ENCODE results near the gene IFNL4.

DNA sequence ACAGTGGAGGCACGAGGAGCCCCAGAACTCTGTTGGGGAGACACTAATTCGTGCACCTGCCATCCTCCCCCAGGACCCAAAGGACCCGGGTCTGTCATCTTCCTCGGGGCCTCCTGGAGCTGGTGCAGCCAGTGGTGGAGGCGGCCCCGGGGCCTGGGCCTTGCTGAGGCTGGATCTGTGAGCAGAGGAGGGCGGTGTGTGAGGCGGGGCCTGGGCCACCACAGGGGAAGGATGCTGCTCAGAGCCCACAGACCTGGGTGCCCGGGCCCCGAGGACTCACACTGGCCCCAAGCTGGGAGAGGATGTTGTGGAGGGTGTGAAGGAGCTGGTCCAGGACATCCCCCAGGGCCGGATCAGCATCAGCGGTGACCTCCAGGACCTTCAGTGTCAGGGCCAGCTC, 12.1 kb downstream of the IFNL4 start:
- TF ChIP-seq, protein P1, sequence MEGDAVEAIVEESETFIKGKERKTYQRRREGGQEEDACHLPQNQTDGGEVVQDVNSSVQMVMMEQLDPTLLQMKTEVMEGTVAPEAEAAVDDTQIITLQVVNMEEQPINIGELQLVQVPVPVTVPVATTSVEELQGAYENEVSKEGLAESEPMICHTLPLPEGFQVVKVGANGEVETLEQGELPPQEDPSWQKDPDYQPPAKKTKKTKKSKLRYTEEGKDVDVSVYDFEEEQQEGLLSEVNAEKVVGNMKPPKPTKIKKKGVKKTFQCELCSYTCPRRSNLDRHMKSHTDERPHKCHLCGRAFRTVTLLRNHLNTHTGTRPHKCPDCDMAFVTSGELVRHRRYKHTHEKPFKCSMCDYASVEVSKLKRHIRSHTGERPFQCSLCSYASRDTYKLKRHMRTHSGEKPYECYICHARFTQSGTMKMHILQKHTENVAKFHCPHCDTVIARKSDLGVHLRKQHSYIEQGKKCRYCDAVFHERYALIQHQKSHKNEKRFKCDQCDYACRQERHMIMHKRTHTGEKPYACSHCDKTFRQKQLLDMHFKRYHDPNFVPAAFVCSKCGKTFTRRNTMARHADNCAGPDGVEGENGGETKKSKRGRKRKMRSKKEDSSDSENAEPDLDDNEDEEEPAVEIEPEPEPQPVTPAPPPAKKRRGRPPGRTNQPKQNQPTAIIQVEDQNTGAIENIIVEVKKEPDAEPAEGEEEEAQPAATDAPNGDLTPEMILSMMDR (IDR thresholded peaks at IDR 0.05) = no peak
- TF ChIP-seq POLR2A (IDR thresholded peaks at IDR 0.05) (no peak), EP300 (IDR thresholded peaks at IDR 0.05) (no peak)

All from tibial nerve (tissue), 4 donors.